Endothelial cell of umbilical vein (primary cell): ENCODE measurements around the gene TNFRSF8. TPM values are rescaled to one million over a fixed set of nuclear protein-coding genes. Genes with fewer than 3 reads are reported as not detected.

ENCODE experiments used
- BruUV-seq: library from RNA; stranded (reverse); fragments of 400-500 nt; replicated peaks from 2 replicates; lab custom pipeline; 2021; lab: Mats Ljungman, UMichigan
- CTCF ChIA-PET: fragments of 300-600, 350-600 bp; sonication (Branson Sonifier 250); formaldehyde crosslinking; loops from one replicate; lab custom pipeline; 2021; ENCODE audit warnings: antibody characterized with exemption, inconsistent platforms; lab: Charles Lee
- POLR2A ChIA-PET: fragments of 300-600, 350-600 bp; sonication (Branson Sonifier 250); formaldehyde crosslinking; loops from one replicate; lab custom pipeline; 2021; ENCODE audit warnings: antibody characterized with exemption, inconsistent platforms; lab: Charles Lee
- DNase-seq: peaks from one replicate; pipeline ENCODE4 v3.0.0-alpha.2; 2011; ENCODE audit warnings: low read depth, low spot score
- FAIRE-seq: peaks from 2 replicates; lab custom pipeline; 2011; peaks lifted over from hg19 to GRCh38; lab: Jason Lieb, UNC
- H2AFZ ChIP-seq: 2 replicates; pipeline ENCODE4 v1.6.0; 2012; ENCODE audit warnings: low read depth, low read length, control low read depth, inconsistent platforms
- H3K27ac ChIP-seq: 2 replicates; pipeline ENCODE4 v1.5.1; 2011; ENCODE audit warnings: low read depth, mild to moderate bottlenecking, control low read depth, low read length, moderate library complexity; ENCODE audit not compliant: insufficient read depth
- H3K27me3 ChIP-seq, 2 experiments: 2 replicates each; pipeline versions ENCODE4 v1.6.0 to v1.6.1; 2011; ENCODE audit warnings: low read length in 2 of 2, mixed read lengths in 1 of 2; ENCODE audit not compliant: control insufficient read depth in 2 of 2, insufficient read depth in 2 of 2
- H3K36me3 ChIP-seq, 2 experiments: 2 replicates in 1 of 2; 3 replicates in 1 of 2; pipeline ENCODE4 v1.5.1; 2011; ENCODE audit warnings: low read length in 2 of 2, mild to moderate bottlenecking in 1 of 2, moderate library complexity in 1 of 2; ENCODE audit not compliant: control insufficient read depth in 2 of 2, insufficient read depth in 2 of 2; ENCODE audit errors: extremely low read depth in 1 of 2
- H3K4me1 ChIP-seq: 3 replicates; pipeline ENCODE4 v1.5.1; 2011; ENCODE audit warnings: mild to moderate bottlenecking, low read length; ENCODE audit not compliant: control insufficient read depth, insufficient read depth; ENCODE audit errors: extremely low read depth
- H3K4me2 ChIP-seq: 2 replicates; pipeline ENCODE4 v1.6.1; 2011; ENCODE audit warnings: low read length, control low read depth, mixed read lengths; ENCODE audit not compliant: insufficient read depth
- H3K4me3 ChIP-seq, 3 experiments: fragments of 200-600 bp in 1 of 3; sonication (generic), shearing (Covaris generic) in 1 of 3; replicated peaks in 1 of 3; 2 replicates each; pipeline ENCODE4 v1.5.1; 2011 to 2016; ENCODE audit warnings: control low read depth in 3 of 3, low read length in 3 of 3, mild to moderate bottlenecking in 2 of 3, inconsistent platforms in 1 of 3, low read depth in 1 of 3, moderate library complexity in 1 of 3; ENCODE audit not compliant: insufficient read depth in 1 of 3
- H3K79me2 ChIP-seq: 2 replicates; pipeline ENCODE4 v1.6.0; 2012; ENCODE audit warnings: low read length, inconsistent platforms; ENCODE audit not compliant: control insufficient read depth, insufficient read depth
- H3K9ac ChIP-seq: replicated peaks from 2 replicates; pipeline ENCODE3; 2011; ENCODE audit warnings: low read length, control low read depth; ENCODE audit not compliant: insufficient read depth; ENCODE audit errors: extremely low read depth
- H3K9me1 ChIP-seq: replicated peaks from 3 replicates; pipeline ENCODE4 v1.6.0; 2011; ENCODE audit warnings: mild to moderate bottlenecking, low read length; ENCODE audit not compliant: control insufficient read depth, insufficient read depth; ENCODE audit errors: extremely low read depth
- H3K9me3 ChIP-seq: replicated peaks from 2 replicates; pipeline ENCODE4 v1.5.1; 2012; ENCODE audit warnings: low read length, inconsistent platforms; ENCODE audit not compliant: control insufficient read depth, insufficient read depth
- H4K20me1 ChIP-seq: replicated peaks from 2 replicates; pipeline ENCODE3; 2011; ENCODE audit warnings: mild to moderate bottlenecking, low read length; ENCODE audit not compliant: control insufficient read depth, insufficient read depth; ENCODE audit errors: extremely low read depth
- GATA2 ChIP-seq: IDR thresholded peaks from 2 replicates; pipeline ENCODE4 v1.7.0; 2011; ENCODE audit warnings: low read depth, mild to moderate bottlenecking, moderate library complexity, mixed read lengths, low read length; ENCODE audit not compliant: insufficient read length, insufficient read depth
- JUN ChIP-seq: IDR thresholded peaks from 2 replicates; pipeline ENCODE4 v1.6.1; 2011; ENCODE audit warnings: borderline replicate concordance, low read depth; ENCODE audit not compliant: insufficient read length, insufficient read depth
- POLR2A ChIP-seq: IDR thresholded peaks from 2 replicates; pipeline ENCODE4 v1.6.1; 2012; ENCODE audit warnings: low read depth, mild to moderate bottlenecking, control low read depth, low read length
- POLR2AphosphoS5 ChIP-seq: IDR thresholded peaks from 2 replicates; pipeline ENCODE4 v1.6.1; 2012; ENCODE audit warnings: low read depth, mild to moderate bottlenecking, control low read depth, low read length, moderate library complexity; ENCODE audit not compliant: insufficient read depth
- dilution Hi-C: fragments of 300-500 bp; cut with MboI; formaldehyde crosslinking; loops from one replicate; pipeline ENCODE4 v1.15.0; 2019; ENCODE audit warnings: low sequenced_read_pairs; ENCODE audit not compliant: extremely low pct_ligation_motif_present
- intact Hi-C: fragments of 100-400 bp; cut with micrococcal nuclease; formaldehyde crosslinking; loops from one replicate; pipeline ENCODE4 v1.10.0; 2022
- polyA plus RNA-seq, 4 experiments: library from polyadenylated mRNA; depleted of rRNA in 3 of 4; stranded (reverse) in 3 of 4; unstranded in 1 of 4; fragments of >200 nt; gene quantifications; 2 replicates each; pipeline versions ENCODE4 v1.2.1 to v1.2.3, GENCODE V29; 2011 to 2012; ENCODE audit warnings: missing spikeins in 1 of 4
- total RNA-seq: library from RNA; stranded (reverse); gene quantifications from 2 replicates; pipeline ENCODE4 v1.2.3, GENCODE V29; 2021
- TF ChIP-seq, protein P1 (sequence below), 2 donors: IDR thresholded peaks; 1 replicate in 1 of 2; 2 replicates in 1 of 2; pipeline ENCODE4 v1.5.1; 2011; ENCODE audit warnings: low read length in 2 of 2, mild to moderate bottlenecking in 2 of 2, moderate library complexity in 2 of 2, control low read depth in 1 of 2, inconsistent platforms in 1 of 2, low read depth in 1 of 2; ENCODE audit not compliant: insufficient read depth in 1 of 2; ENCODE audit errors: extremely low read depth in 1 of 2

The TNFRSF8 gene
- total and polyA plus RNA-seq, 2 donors (not counting 3 experiments of a cell fraction or from before 2014, with no cell fraction given), result 0.47 TPM; not detected in 1

DNA sequence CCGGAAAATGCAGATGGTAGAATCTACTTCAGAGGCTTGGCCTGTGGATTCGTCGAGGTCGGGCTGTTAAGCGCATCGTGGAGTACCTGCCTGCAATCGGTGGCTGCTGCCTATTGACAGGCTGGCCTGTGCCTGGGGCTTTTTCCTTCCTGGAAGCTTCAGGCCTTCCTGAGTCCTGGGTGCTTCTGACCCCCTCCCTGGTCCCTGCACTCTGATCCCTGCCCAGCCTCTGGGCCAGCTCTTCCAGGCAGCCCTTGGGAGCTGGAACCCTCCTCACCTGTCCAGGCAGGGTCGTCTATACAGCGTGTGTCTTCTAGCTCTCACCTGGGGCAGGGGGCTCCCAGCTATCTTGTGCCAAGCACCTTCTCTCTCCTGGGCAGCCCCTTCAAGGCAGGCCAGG, 63.7 kb downstream of the TNFRSF8 start:
- H3K27ac ChIP-seq, result no peak overlapping the region
- no peaks in the 10 kb centered on the region for H4K20me1 ChIP-seq
- no peak overlapping the region for H2AFZ ChIP-seq
- intact Hi-C loops (no loop called here), dilution Hi-C loops (no loop called here)
- H3K9ac ChIP-seq, result no peak overlapping the region
- H3K4me2 ChIP-seq, result no peak overlapping the region
- CTCF ChIA-PET, result interaction anchor here (2.8 to 11.8 kb wide), 6 partner anchors 12 to 77 kb away, joined by 16 to 537 read pairs (median 48); partner anchors contain the start of gene TNFRSF1B
- H3K27me3 ChIP-seq, result no peaks in the 10 kb centered on the region
- no peak for FAIRE-seq
- no peaks in the 10 kb centered on the region for H3K36me3 ChIP-seq
- no TSS peak for BruUV-seq
- TF ChIP-seq, protein P1, sequence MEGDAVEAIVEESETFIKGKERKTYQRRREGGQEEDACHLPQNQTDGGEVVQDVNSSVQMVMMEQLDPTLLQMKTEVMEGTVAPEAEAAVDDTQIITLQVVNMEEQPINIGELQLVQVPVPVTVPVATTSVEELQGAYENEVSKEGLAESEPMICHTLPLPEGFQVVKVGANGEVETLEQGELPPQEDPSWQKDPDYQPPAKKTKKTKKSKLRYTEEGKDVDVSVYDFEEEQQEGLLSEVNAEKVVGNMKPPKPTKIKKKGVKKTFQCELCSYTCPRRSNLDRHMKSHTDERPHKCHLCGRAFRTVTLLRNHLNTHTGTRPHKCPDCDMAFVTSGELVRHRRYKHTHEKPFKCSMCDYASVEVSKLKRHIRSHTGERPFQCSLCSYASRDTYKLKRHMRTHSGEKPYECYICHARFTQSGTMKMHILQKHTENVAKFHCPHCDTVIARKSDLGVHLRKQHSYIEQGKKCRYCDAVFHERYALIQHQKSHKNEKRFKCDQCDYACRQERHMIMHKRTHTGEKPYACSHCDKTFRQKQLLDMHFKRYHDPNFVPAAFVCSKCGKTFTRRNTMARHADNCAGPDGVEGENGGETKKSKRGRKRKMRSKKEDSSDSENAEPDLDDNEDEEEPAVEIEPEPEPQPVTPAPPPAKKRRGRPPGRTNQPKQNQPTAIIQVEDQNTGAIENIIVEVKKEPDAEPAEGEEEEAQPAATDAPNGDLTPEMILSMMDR (IDR thresholded peaks at IDR 0.05; ENCODE audit: extremely low read depth in 1 of 2, insufficient read depth in 1 of 2, low read depth in 1 of 2, low read length in 2 of 2), result no peak
- TF ChIP-seq POLR2A (no peak), POLR2AphosphoS5 (no peak)
- H3K4me1 ChIP-seq, result peaks cover 9% of the 10 kb centered on the region
- POLR2A ChIA-PET, result no interaction called here
- DNase-seq, result no peak
- no peak overlapping the region for H3K4me3 ChIP-seq
- H3K9me3 ChIP-seq, result no peaks in the 10 kb centered on the region
- H3K79me2 ChIP-seq, result no peaks in the 10 kb centered on the region
- H3K9me1 ChIP-seq, result no peaks in the 10 kb centered on the region

DNA sequence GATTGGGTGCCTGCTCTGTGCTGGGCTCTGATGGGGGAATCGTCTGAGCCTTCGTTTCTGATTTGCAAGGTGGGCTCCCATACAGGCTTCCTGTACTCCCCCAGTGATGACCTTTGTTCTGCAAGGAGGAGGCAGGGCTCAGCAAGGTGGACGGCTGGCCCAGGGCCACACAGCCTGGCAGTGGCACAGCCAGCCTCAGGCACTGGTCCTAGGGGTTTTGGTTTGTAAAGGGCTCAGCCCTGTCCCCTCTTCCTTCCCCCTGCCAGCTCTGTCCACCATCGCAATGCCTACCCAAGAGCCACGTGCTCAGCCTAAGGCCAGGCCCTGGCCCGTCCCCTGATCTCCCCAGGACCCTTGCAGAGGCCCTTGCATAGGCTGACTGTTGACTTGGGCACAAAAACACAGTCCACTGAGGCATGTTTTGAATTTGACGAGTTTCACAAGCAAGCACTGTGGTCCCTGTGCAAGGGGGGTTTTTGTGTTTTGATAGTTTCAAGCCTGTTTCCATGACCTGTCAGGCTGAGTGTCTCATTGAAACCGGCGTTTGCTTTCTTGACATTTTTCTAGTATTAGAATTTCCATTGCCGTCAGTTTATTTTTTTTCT, 64.2 kb downstream of the TNFRSF8 start:
- FAIRE-seq, result no peak
- Histone ChIP-seq H3K9ac (no peak overlapping the region), H3K9me1 (no peaks in the 10 kb centered on the region), H3K4me3 (no peak overlapping the region), H2AFZ (no peak overlapping the region), H3K4me2 (no peak overlapping the region), H3K79me2 (no peaks in the 10 kb centered on the region), H3K36me3 (no peaks in the 10 kb centered on the region), H3K4me1 (peaks cover 9% of the 10 kb centered on the region), H3K27me3 (no peaks in the 10 kb centered on the region), H3K9me3 (no peaks in the 10 kb centered on the region), H4K20me1 (no peaks in the 10 kb centered on the region), H3K27ac (no peak overlapping the region)
- dilution Hi-C loops, result no loop called here
- ChIA-PET CTCF (interaction anchor here (3.5 to 11.8 kb wide), 3 partner anchors 11 to 76 kb away, joined by 48 to 537 read pairs (median 70); no protein-coding TSS in a partner anchor), POLR2A (no interaction called here)
- TF ChIP-seq GATA2, result no peak
- no peak for TF ChIP-seq POLR2A
- no peak for TF ChIP-seq JUN
- intact Hi-C loops, result no loop called here
- BruUV-seq, result no TSS peak
- no peak for DNase-seq
